SJCRH30 (cell line): ENCODE measurements around the gene TMEM198. TPM values are rescaled to one million over a fixed set of nuclear protein-coding genes. Genes with fewer than 3 reads are reported as not detected.

Experiments used
- DNase-seq, 2 experiments: peaks; one replicate each; pipeline ENCODE4 v3.0.0-alpha.2; 2015 to 2020
- H3K27ac ChIP-seq: fragments of 250-450 bp; sonication (Bioruptor Pico); 2 replicates; pipeline ENCODE4 v1.5.1; 2020; ENCODE audit warnings: mild to moderate bottlenecking, moderate library complexity
- H3K27me3 ChIP-seq: fragments of 250-450 bp; sonication (Bioruptor Pico); 2 replicates; pipeline ENCODE4 v1.5.1; 2020; ENCODE audit warnings: mild to moderate bottlenecking, moderate library complexity
- H3K36me3 ChIP-seq: fragments of 250-450 bp; sonication (Bioruptor Pico); 2 replicates; pipeline ENCODE4 v1.5.1; 2020; ENCODE audit warnings: mild to moderate bottlenecking, moderate library complexity
- H3K4me1 ChIP-seq: fragments of 250-450 bp; sonication (Bioruptor Pico); 2 replicates; pipeline ENCODE4 v1.5.1; 2020; ENCODE audit warnings: mild to moderate bottlenecking, moderate library complexity
- H3K4me3 ChIP-seq: fragments of 250-450 bp; sonication (Bioruptor Pico); 2 replicates; pipeline ENCODE4 v1.5.1; 2020; ENCODE audit warnings: mild to moderate bottlenecking, moderate library complexity
- H3K9me3 ChIP-seq: fragments of 250-450 bp; sonication (Bioruptor Pico); replicated peaks from 2 replicates; pipeline ENCODE4 v1.5.1; 2020; ENCODE audit warnings: mild to moderate bottlenecking, moderate library complexity
- total RNA-seq: library from RNA; depleted of rRNA; stranded (reverse); fragments of >200 nt; shearing (Covaris generic); gene quantifications from 2 replicates; pipeline ENCODE4 v1.2.3, GENCODE V29; 2014

Gene TMEM198
- total RNA-seq, 1 experiment from 2014 or later, result 8.1 TPM

- no peaks in the 10 kb centered on the region for H3K27me3 ChIP-seq
- DNase-seq, result no peak
- no peaks in the 10 kb centered on the region; the same call in 1 of the 2 replicates for H3K36me3 ChIP-seq
- no peak overlapping the region for H3K27ac ChIP-seq
- no peaks in the 10 kb centered on the region for H3K9me3 ChIP-seq
- peaks cover 28% of the 10 kb centered on the region for H3K4me1 ChIP-seq
- H3K4me3 ChIP-seq, result no peak overlapping the region
These were observed 37.6 kb upstream of the TMEM198 start for GRCh38 chr2:219506153-219506801.

DNA sequence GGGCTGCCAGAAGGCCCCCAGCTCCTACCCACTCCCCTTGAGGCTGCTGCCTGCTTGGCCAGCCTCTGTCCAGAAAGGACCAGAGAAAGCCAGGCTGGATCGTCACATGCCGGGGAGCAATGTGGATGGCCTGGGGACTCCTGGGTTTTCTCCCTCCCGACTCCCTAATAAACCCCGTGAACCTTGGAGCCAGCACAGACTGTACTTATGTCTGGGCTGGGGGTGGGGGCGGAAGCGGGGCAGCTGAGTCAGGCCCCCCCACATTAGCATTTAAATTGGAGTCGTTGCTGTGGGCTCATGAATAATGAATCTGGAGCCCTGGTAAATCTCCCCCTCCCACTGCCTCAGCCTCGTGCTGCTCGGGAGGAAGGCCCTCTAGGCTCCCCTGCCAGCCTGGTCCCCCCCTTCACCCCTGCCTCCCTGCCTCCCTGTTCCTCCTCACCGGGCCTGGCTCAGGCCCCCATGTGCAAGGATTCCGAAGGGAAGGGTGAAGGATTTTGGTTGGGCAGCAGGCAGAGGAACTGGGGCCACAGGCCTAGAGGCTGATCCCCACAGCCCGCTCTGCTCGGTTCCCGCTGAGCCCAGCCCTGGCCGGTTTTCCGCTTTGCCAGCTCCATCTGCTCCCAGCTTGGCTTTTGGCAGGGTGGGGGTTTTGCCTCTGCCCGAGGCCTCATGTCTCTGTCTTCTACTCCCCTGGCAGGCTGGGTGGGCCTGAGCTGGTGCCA, 36.9 kb upstream of the TMEM198 start:
- H3K4me3 ChIP-seq, result no peak overlapping the region
- H3K27me3 ChIP-seq, result no peaks in the 10 kb centered on the region
- no peaks in the 10 kb centered on the region; the same call in 1 of the 2 replicates for H3K36me3 ChIP-seq
- H3K4me1 ChIP-seq, result peaks cover 33% of the 10 kb centered on the region
- H3K27ac ChIP-seq, result no peak overlapping the region
- H3K9me3 ChIP-seq, result no peaks in the 10 kb centered on the region
- DNase-seq, result no peak

DNA sequence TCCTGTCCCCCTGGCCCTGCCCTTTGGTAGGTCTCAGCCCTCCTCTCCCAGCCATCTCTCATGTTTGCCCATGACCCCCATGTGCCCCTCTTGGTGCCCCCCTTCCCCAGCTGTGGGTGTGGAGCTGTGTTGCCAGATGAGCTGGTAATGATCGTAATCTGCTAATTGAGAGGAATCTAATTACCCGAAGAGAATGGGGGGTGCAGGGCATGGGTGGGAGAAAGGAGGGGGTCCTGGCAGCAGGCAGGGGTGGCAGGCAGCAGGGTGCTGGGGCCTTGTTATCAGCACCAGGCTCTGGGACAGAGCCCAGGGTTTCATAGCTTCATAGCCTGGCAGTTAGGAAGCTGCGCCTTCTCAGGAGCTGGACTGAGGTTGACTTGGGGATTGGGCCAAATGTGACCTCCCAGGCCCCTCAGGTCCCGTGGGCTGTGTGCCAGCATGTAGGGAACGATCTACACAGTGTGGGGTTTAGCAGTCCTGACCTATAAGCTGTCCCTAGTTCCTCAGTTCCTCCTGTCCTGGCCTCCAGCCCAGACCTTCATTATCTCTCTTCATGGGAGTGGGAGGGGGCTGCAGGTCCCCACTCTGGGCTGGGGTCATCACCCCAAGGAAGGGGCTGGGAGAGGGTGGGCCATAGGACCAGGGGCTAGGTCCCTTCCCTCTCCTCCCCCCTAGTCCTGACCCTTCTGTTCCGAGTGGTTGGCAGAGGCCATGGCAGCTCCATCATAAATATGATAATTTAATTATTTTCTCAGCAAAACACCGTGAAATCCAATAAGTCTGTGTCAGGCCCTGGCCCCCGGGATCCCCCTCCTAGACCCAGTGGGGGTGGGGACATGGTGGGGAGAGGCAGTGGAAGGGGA, 36.0 kb upstream of the TMEM198 start:
- Histone ChIP-seq H3K4me3 (no peak overlapping the region), H3K27ac (no peak overlapping the region), H3K36me3 (no peaks in the 10 kb centered on the region; the same call in 1 of the 2 replicates), H3K27me3 (no peaks in the 10 kb centered on the region), H3K9me3 (no peaks in the 10 kb centered on the region), H3K4me1 (peaks cover 41% of the 10 kb centered on the region)
- DNase-seq, result no peak

DNA sequence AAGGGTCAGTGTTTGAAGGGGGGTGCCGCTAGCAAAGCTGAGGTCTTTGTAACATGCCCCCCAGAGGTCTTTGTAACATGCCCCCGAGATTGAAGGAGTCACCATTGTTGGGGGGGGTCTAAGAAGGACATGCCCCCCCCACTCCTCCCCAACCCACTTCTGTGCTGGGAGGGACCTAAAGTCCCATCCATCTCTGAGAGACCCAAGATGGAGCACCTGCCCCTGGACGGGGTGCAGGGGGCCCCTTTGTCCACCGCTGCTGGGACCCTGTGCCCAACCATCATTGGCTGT, 35.4 kb upstream of the TMEM198 start:
- Histone ChIP-seq H3K4me3 (no peak overlapping the region), H3K9me3 (no peaks in the 10 kb centered on the region), H3K27ac (no peak overlapping the region), H3K27me3 (no peaks in the 10 kb centered on the region), H3K36me3 (no peaks in the 10 kb centered on the region; the same call in 1 of the 2 replicates), H3K4me1 (peaks cover 47% of the 10 kb centered on the region)
- no peak for DNase-seq

- Histone ChIP-seq H3K36me3 (no peaks in the 10 kb centered on the region; the same call in 1 of the 2 replicates), H3K4me1 (peaks cover 53% of the 10 kb centered on the region), H3K27me3 (no peaks in the 10 kb centered on the region), H3K9me3 (no peaks in the 10 kb centered on the region), H3K4me3 (peak overlapping the region; percentile 47), H3K27ac (no peak overlapping the region; the same call in 1 of the 2 replicates)
- DNase-seq, result peak in 1 of 2 experiments; percentile 35
These were observed 34.7 kb upstream of the TMEM198 start for GRCh38 chr2:219508971-219509779.

GRCh38 chr2:219509780-219510511, 33.9 kb upstream of the TMEM198 start:
- no peaks in the 10 kb centered on the region; the same call in 1 of the 2 replicates for H3K27me3 ChIP-seq
- peak; percentile 82 to 85 for DNase-seq
- H3K27ac ChIP-seq, result peak overlapping the region; percentile 44
- H3K4me3 ChIP-seq, result peak overlapping the region; percentile 47
- H3K4me1 ChIP-seq, result peaks cover 53% of the 10 kb centered on the region
- H3K36me3 ChIP-seq, result no peaks in the 10 kb centered on the region
- no peaks in the 10 kb centered on the region for H3K9me3 ChIP-seq

GRCh38 chr2:219510512-219511135, 33.2 kb upstream of the TMEM198 start:
- peak overlapping the region; percentile 44 for H3K27ac ChIP-seq
- no peaks in the 10 kb centered on the region; the same call in 1 of the 2 replicates for H3K27me3 ChIP-seq
- peak overlapping the region; percentile 47 for H3K4me3 ChIP-seq
- no peak for DNase-seq
- peaks cover 53% of the 10 kb centered on the region for H3K4me1 ChIP-seq
- H3K36me3 ChIP-seq, result no peaks in the 10 kb centered on the region
- H3K9me3 ChIP-seq, result no peaks in the 10 kb centered on the region

DNA sequence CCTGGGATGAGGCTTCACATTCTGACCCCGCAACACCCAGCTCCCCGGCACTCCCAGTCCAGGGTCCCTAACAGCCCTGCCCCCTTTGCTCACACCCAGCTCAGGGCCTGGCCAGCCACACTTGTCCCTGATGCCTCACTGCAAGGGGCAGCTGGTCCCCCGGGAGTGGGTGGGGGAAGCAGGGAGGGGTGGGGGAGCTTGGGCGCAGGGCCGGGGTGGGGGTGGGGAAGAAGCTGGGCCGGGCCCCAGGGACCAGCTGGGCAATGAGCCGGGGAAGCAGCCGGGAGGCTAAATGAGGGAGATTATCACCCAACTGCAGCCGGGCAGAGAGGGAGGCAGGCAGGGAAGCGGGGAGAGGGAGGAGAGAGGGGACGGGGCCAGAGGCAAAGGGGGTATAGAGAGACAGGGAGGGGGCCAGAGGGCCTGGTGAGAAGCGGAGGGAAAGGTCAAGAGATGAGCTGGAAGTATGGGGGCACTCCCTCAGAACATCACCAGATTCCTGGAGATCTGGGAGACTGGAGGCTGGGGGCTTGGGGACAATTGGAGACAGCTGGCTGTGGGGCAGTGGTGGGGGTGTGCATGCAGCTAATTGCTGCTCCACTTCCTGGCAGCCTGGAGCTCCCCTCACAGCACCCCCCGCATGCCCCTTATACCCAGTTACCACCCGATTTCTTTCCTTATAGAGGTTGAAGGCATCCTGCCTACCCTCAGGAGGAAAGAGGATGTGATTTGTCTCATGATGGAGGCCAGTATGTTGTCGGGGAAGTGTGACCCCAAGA, 32.1 kb upstream of the TMEM198 start:
- H3K27ac ChIP-seq, result peak overlapping the region; percentile 75
- no peaks in the 10 kb centered on the region for H3K9me3 ChIP-seq
- H3K4me1 ChIP-seq, result peaks cover 53% of the 10 kb centered on the region
- no peaks in the 10 kb centered on the region for H3K36me3 ChIP-seq
- peak overlapping the region; percentile 21; the same call in 1 of the 2 replicates for H3K4me3 ChIP-seq
- no peaks in the 10 kb centered on the region; the same call in 1 of the 2 replicates for H3K27me3 ChIP-seq
- DNase-seq, result peak; percentile 67 to 79

DNA sequence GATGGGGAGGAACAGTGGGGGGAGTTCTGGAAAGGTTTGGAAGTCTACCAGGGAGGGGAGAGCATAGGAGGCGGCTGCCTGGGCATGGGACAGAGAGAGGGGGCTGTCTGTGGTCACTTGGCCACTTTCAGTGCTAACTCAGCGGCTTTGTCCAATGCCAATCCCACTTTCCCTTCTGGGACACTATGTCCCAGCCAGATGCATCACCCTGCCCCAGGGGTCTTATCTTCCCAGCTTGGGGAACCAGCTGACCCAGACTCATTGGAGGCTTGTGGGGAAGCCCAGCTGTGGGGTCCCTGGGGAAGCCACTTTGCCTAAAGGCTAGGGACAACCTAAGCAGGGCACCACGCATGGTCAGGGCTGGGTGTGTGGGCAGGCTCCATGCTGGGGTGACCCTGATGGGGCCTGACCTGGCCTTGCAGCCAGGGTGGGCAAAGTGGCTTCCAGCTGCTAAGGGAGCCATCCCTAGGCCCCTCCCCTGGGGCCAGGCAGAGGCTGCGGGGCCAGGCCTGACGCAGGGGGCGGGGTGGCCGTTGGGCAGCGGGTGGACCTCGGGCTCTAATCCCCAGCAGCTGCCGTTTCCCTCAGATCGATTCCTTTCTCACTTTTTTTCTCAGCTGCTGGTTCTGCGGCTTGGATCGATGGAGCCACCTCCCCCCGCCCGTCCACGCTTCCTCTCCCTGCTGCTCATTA, 31.2 kb upstream of the TMEM198 start:
- Histone ChIP-seq H3K27ac (peak overlapping the region; percentile 75), H3K4me3 (peak overlapping the region; percentile 11; the same call in 1 of the 2 replicates), H3K4me1 (peaks cover 50% of the 10 kb centered on the region), H3K27me3 (no peaks in the 10 kb centered on the region; the same call in 1 of the 2 replicates), H3K36me3 (no peaks in the 10 kb centered on the region), H3K9me3 (no peaks in the 10 kb centered on the region)
- DNase-seq, result peak; percentile 81 to 88

DNA sequence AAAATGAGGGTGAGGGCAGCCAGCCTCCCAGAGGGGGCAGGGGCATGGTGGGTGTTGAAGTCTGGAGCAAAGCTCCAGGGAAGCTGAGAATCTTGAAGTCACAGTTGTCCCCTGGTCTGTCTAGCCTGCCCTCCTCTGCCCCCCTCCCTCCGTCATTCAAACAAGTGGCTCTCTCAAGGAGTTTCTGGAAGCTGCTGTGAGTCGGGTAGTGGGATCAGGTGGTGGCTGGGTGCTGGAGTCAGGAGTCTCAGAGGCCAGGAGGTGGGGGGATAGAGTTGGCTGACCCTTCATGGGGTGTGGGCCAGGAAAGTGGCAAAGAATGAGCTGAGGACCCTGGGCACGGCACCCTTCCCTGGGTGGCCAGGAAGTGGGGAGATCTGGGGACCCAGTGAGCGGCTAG, 30.0 kb upstream of the TMEM198 start:
- Histone ChIP-seq H3K4me1 (peaks cover 41% of the 10 kb centered on the region), H3K27ac (no peak overlapping the region), H3K27me3 (no peaks in the 10 kb centered on the region; the same call in 1 of the 2 replicates), H3K4me3 (peak overlapping the region; percentile 32), H3K9me3 (no peaks in the 10 kb centered on the region), H3K36me3 (no peaks in the 10 kb centered on the region)
- DNase-seq, result peak in 1 of 2 experiments; percentile 51

DNA sequence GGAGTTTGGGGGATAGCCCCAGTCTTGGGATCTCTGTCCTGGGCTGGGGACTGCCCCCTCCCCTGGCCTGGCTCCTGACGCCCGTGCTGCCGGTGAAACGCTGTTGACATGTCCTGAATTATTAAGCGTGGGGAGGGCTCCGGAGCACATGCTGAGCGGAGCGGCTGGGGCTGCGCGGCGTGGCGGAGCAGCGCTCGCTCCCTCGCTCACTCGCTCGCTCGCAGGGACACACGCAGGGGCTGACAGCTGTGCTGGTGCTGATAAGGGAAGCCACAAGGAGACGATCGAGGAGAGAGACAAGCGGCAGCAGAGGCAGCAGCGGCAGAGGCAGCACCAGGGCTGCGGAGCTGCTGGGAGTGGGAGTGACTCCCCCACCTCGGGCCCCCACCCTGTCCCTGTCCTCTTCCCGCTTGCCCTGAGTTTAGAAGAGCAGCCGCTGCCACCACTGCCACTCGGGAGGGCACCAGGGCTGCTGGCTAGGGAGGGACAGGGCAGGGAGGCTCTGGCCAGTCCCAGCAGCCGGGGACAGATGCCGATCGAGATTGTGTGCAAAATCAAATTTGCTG, 29.5 kb upstream of the TMEM198 start, which contains the start of gene ASIC4:
TSS of gene ASIC4 (plus strand) at position 287 of the 566 bp plus-strand sequence. CDS start at position 530, 243 bp downstream.
- peaks cover 38% of the 10 kb centered on the region for H3K4me1 ChIP-seq
- peak within 1 kb of the TSS; percentile 32 for H3K4me3 ChIP-seq
- H3K27me3 ChIP-seq, result no peaks in the 10 kb centered on the region; the same call in 1 of the 2 replicates
- peak within 1 kb of the TSS; percentile 75; the same call in 1 of the 2 replicates for H3K27ac ChIP-seq
- DNase-seq, result peak; percentile 76 to 84
- no peaks in the 10 kb centered on the region for H3K9me3 ChIP-seq
- no peaks in the 10 kb centered on the region for H3K36me3 ChIP-seq

DNA sequence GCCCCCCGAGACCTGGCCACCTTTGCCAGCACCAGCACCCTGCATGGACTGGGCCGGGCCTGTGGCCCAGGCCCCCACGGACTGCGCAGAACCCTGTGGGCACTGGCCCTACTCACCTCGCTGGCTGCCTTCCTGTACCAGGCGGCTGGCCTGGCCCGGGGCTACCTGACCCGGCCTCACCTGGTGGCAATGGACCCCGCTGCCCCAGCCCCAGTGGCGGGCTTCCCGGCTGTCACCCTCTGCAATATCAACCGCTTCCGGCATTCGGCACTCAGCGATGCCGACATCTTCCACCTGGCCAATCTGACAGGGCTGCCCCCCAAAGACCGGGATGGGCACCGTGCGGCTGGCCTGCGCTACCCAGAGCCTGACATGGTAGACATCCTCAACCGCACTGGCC, 29.0 kb upstream of the TMEM198 start:
- peaks cover 38% of the 10 kb centered on the region for H3K4me1 ChIP-seq
- no peak for DNase-seq
- H3K9me3 ChIP-seq, result no peaks in the 10 kb centered on the region
- no peak overlapping the region for H3K27ac ChIP-seq
- H3K4me3 ChIP-seq, result no peak overlapping the region
- H3K36me3 ChIP-seq, result no peaks in the 10 kb centered on the region
- H3K27me3 ChIP-seq, result no peaks in the 10 kb centered on the region; the same call in 1 of the 2 replicates
